Naive B cell (primary cell): ENCODE results near the gene QTRT2. TPM values are rescaled to one million over a fixed set of nuclear protein-coding genes. Genes with fewer than 3 reads are reported as not detected.

Source experiments
- ATAC-seq, 2 donors: fragments of 150-1000 bp; cut with Tn5 transposase; 2 replicates each; pipeline ENCODE4 v1.10.0; 2021; ENCODE audit warnings: low read depth in 2 of 2, mild to moderate bottlenecking in 2 of 2, moderate library complexity in 2 of 2
- DNase-seq: peaks from one replicate; pipeline ENCODE4 v3.0.0; 2022
- H3K27ac Mint-ChIP-seq, 6 donors: one replicate each; pipeline ENCODE4 v1.8.0; 2020 to 2022; ENCODE audit warnings: mild to moderate bottlenecking in 6 of 6, mixed read lengths in 6 of 6, moderate library complexity in 5 of 6, inconsistent platforms in 2 of 6
- H3K27me3 Mint-ChIP-seq, 3 donors: one replicate each; pipeline ENCODE4 v1.8.0; 2021 to 2022; ENCODE audit warnings: mixed read lengths in 3 of 3, mild to moderate bottlenecking in 1 of 3
- H3K36me3 Mint-ChIP-seq, 2 donors: one replicate each; pipeline ENCODE4 v1.8.0; 2020 to 2022; ENCODE audit warnings: mixed read lengths in 2 of 2, inconsistent platforms in 1 of 2, mild to moderate bottlenecking in 1 of 2
- H3K4me1 Mint-ChIP-seq, 3 donors: one replicate each; pipeline ENCODE4 v1.8.0; 2020 to 2022; ENCODE audit warnings: mixed read lengths in 3 of 3, inconsistent platforms in 1 of 3, mild to moderate bottlenecking in 1 of 3, moderate library complexity in 1 of 3
- H3K4me3 Mint-ChIP-seq, 8 donors: one replicate each; pipeline ENCODE4 v1.8.0; 2020 to 2022; ENCODE audit warnings: mild to moderate bottlenecking in 8 of 8, mixed read lengths in 8 of 8, moderate library complexity in 8 of 8, inconsistent platforms in 2 of 8
- H3K9me3 Mint-ChIP-seq, 7 donors: one replicate each; pipeline ENCODE4 v1.8.0; 2020 to 2022; ENCODE audit warnings: mixed read lengths in 7 of 7, mild to moderate bottlenecking in 5 of 7, inconsistent platforms in 2 of 7, moderate library complexity in 1 of 7
- polyA plus RNA-seq, 6 donors: library from polyadenylated mRNA; unstranded; fragments of 300-500 nt; fragmentation: Illumina TruSeq; gene quantifications; one replicate each; pipeline ENCODE4 v1.2.3, GENCODE V29; 2021; ENCODE audit warnings: low read depth in 6 of 6

Gene QTRT2
- polyA plus RNA-seq, 6 donors from 2014 or later, result 24.8 to 32.7 (median 31.0) TPM

DNA sequence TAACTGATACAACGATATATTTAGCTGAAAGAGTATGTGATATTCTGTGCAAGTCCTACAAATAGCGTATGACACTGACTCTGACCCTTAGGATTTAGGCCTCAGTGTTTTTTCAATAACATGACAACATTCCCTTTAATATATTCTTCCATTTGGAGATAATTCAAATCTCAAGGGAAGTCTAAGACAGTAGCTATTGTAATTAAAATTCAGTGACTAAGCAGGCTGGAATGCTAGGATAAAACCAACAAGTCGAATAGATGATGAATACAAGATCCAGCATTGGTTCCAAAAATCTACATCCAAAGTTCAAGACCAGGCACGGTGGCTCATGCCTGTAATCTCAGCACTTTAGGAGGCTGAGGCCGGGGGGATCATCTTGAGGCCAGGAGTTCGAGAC, 56.2 kb downstream of the QTRT2 start:
- H3K36me3 Mint-ChIP-seq, result no peaks in the 10 kb centered on the region
- no peak for DNase-seq

DNA sequence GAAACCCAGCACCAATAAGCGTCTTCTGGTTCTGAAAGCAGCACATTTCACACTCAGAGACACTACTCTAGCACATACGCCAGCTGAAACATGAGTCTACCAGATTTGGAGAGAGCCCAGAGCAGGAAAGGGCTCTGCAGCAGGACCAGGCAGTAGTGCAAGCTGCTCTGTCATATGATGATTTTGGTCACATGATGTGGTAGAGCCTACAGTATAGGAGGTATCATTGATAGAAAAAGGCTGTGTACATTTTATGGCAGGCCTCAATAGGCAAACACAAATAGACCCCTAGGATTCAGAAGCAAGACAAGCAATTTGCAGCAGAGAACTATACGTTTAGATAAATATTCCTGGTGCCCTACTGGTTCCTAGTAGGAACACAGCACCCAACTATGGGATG, 58.2 kb downstream of the QTRT2 start:
- peak overlapping the region in 1 of 6 donors; percentile 54 for H3K27ac Mint-ChIP-seq
- H3K4me1 Mint-ChIP-seq, result no peaks in the 10 kb centered on the region
- H3K36me3 Mint-ChIP-seq, result no peaks in the 10 kb centered on the region
- H3K4me3 Mint-ChIP-seq, result no peak overlapping the region
- DNase-seq (no peak), ATAC-seq (no peak)
- peaks cover 0 to 12% (median 0%) of the 10 kb centered on the region in 3 donors for H3K27me3 Mint-ChIP-seq
- no peaks in the 10 kb centered on the region for H3K9me3 Mint-ChIP-seq

More for the DNA sequence above, 56.2 kb downstream of the QTRT2 start:
- Mint-ChIP-seq H3K27ac (no peak overlapping the region), H3K4me3 (no peak overlapping the region), H3K9me3 (no peaks in the 10 kb centered on the region), H3K4me1 (no peaks in the 10 kb centered on the region), H3K27me3 (peaks cover 0 to 11% (median 0%) of the 10 kb centered on the region in 3 donors)
- no peak for ATAC-seq

DNA sequence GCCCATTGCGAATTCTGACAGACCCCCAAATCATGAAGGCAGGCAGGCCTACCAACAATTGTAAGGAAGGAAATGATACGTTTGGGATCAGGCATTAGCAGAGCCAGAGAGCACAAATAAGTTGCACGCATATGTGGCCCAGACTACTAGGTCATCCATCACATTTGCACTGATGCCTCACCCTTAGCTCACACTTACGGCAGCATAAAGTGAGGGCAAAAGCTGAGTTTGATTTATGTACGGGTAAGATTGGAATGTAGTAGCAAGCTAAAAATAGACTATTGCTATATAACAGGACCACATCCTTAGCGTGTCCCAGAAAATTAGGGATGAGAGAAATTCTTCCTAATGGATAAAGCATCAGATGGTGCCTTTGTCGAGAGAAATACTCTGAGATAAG, 58.6 kb downstream of the QTRT2 start:
- Mint-ChIP-seq H3K9me3 (no peaks in the 10 kb centered on the region), H3K4me1 (no peaks in the 10 kb centered on the region), H3K4me3 (no peak overlapping the region), H3K36me3 (no peaks in the 10 kb centered on the region), H3K27me3 (peaks cover 0 to 8% (median 0%) of the 10 kb centered on the region in 3 donors), H3K27ac (peak overlapping the region in 1 of 6 donors; percentile 54)
- DNase-seq (no peak), ATAC-seq (no peak)

DNA sequence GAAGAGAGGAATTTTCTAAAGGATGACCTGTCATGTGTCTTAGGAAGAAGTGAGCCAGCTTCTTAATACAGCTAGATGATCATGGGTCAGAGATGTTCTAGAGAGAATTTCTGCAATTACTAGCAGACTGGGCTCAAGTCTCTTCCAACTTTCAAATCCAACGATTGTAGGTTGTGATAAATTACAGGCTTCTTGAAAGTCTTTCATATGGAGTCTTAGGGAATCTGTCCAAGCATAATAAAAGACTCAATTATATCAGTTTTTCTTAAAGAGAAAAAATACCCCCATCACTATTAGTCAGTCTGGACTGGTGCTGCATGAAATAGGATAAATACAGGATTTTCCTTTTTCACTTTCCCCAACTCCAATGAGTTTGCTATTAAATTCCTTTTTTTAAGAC, 63.2 kb downstream of the QTRT2 start:
- Mint-ChIP-seq H3K4me1 (no peaks in the 10 kb centered on the region), H3K36me3 (no peaks in the 10 kb centered on the region), H3K9me3 (peaks cover 0 to 2% (median 0%) of the 10 kb centered on the region in 7 donors), H3K27ac (no peak overlapping the region), H3K27me3 (peaks cover 5 to 15% (median 10%) of the 10 kb centered on the region in 3 donors), H3K4me3 (no peak overlapping the region)
- ATAC-seq (no peak), DNase-seq (no peak)

DNA sequence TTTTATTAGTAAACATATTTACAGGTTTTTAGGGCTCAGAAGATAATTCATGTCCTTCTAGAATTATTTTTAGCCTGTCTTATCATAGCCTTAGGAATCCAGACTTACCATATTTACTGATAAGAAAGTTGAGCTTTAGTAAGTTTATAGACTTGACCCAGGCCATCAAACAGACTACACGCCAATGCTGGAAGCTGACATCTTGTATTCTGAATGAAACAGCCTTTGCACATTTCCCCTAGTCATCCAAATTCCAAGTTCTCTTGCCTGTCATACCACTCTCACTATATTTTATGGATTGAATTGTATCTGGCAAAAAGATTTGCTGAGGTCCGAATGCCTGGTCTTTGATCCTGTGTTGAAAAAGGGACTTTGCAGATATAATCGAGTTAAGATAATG, 63.7 kb downstream of the QTRT2 start:
- Mint-ChIP-seq H3K27me3 (peaks cover 5 to 15% (median 10%) of the 10 kb centered on the region in 3 donors), H3K27ac (no peak overlapping the region), H3K4me3 (no peak overlapping the region), H3K4me1 (no peaks in the 10 kb centered on the region), H3K36me3 (no peaks in the 10 kb centered on the region), H3K9me3 (peaks cover 0 to 2% (median 0%) of the 10 kb centered on the region in 7 donors)
- DNase-seq, result no peak
- no peak for ATAC-seq

DNA sequence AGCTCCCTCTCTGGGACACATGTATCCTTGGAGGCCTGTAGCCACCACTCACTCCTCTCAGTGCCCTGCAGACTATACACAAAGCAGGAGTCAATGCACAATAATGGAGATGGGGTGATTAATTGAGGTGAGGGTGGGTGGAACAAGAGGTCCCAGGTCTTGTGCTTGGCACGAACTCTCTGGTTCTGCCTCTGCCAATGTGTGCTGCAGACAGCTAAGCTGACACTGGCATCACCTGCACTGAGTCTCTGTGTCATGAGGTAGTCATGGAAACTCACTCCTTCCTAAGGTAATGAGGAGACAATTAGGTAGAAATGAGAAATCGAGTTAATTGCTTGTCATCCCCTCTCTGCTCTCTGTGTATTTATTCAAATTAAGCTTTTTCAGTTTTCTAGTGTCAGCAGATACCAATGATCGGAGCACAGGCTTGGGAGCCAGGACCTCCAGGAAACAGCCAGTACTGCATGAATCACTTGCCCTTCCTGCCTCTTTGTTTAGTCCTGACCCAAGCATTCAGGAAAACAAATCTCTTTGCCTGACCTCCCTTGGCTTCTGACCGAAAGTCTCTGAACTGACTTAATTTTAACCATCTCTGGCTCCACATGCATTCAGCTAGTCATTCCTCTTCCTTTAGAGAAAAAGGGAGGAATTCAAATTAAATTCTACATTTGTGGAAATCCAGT, 65.6 kb downstream of the QTRT2 start:
- peaks cover 0 to 2% (median 0%) of the 10 kb centered on the region in 7 donors for H3K9me3 Mint-ChIP-seq

DNA sequence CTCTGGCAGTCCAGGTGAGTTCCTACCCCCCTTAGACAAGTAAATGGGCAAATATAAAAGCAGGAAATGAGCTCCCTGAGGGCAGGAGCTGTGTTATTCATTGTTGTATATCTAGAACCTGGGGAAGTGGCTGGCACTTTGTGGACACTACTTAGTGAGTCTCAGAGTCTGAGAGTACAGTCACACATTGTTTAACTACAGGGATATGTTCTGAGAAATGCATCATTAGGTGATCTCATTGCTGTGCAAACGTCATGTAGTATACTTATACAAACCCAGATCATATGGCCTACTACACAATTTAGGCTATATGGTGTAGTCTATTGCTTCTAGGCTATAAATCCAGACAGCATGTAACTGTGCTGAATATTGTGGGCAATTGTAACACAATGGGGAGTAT, 69.9 kb downstream of the QTRT2 start:
- peaks cover 0 to 2% (median 0%) of the 10 kb centered on the region in 7 donors for H3K9me3 Mint-ChIP-seq
- no peak overlapping the region for H3K4me3 Mint-ChIP-seq
- no peak overlapping the region for H3K27ac Mint-ChIP-seq
- peaks cover 5 to 10% (median 9%) of the 10 kb centered on the region in 3 donors for H3K27me3 Mint-ChIP-seq
- DNase-seq (no peak), ATAC-seq (no peak)
- H3K4me1 Mint-ChIP-seq, result no peaks in the 10 kb centered on the region
- no peaks in the 10 kb centered on the region for H3K36me3 Mint-ChIP-seq

More for the DNA sequence above, 65.6 kb downstream of the QTRT2 start:
- ATAC-seq (no peak), DNase-seq (no peak)
- Mint-ChIP-seq H3K27ac (peak overlapping the region in 1 of 6 donors; percentile 49), H3K27me3 (peaks cover 5 to 15% (median 10%) of the 10 kb centered on the region in 3 donors), H3K4me1 (no peaks in the 10 kb centered on the region), H3K36me3 (no peaks in the 10 kb centered on the region), H3K4me3 (no peak overlapping the region)

DNA sequence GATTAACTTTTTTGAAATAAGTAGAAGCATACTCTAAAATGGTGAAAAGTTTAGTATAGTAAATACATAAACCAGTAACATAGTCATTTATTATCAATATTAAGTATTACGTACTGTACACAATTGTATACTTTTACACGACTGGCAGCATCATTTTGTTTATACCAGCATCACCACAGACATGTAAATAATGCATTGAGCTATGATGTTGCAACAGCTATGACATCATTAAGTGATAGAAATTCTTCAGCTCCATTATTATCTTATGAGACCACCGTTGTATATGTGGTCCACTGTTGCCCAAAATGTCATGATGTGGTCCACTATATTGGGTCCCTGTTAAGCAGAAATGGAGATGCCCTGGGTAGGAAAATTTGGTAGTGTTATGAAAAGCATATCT, 71.0 kb downstream of the QTRT2 start:
- Mint-ChIP-seq H3K4me1 (no peaks in the 10 kb centered on the region), H3K27me3 (peaks cover 9 to 11% (median 10%) of the 10 kb centered on the region in 3 donors), H3K4me3 (no peak overlapping the region), H3K27ac (no peak overlapping the region), H3K9me3 (peaks cover 0 to 2% (median 0%) of the 10 kb centered on the region in 7 donors), H3K36me3 (no peaks in the 10 kb centered on the region)
- DNase-seq, result no peak
- no peak for ATAC-seq

DNA sequence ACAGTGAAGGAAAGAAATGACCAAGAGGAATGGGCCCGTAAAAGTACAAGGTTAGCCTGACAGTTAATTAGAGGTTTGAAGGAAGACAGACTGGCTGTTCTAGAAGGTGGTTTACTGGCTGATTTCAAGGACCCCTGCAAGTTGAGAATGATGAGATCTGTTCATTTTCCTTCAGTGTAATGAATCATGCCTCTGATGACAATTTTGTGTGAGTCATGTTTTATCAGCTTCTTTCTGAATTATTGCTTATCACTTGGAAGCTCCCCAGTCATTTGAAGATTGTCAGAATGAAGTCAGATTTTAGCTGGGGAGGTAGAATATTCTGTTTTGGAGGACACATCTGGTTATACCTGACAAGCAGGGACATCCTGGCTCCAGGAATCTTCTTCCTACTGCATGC, 71.7 kb downstream of the QTRT2 start:
- Mint-ChIP-seq H3K27ac (peak overlapping the region in 1 of 6 donors; percentile 4), H3K27me3 (peaks cover 7 to 12% (median 8%) of the 10 kb centered on the region in 3 donors), H3K9me3 (peaks cover 0 to 2% (median 0%) of the 10 kb centered on the region in 7 donors), H3K4me3 (no peak overlapping the region), H3K4me1 (no peaks in the 10 kb centered on the region), H3K36me3 (no peaks in the 10 kb centered on the region)
- DNase-seq (no peak), ATAC-seq (no peak)

DNA sequence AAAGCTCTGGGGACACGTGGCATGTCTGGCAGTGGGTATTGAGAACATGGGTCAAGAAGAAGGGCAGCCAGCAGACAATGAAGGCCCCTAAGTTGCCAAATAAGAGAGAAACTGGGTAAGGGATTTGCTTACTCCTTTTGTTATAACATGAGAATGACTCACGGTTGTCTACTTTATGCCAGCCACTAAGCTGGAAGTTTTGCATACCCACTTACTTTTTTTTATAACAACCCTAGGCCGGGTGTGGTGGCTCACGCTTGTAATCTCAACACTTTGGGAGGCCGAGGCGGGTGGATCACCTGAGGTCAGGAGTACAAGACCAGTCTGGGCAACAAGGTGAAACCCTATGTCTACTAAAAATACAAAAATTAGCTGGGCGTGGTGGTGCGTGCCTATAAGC, 72.3 kb downstream of the QTRT2 start:
- Mint-ChIP-seq H3K36me3 (no peaks in the 10 kb centered on the region), H3K4me1 (no peaks in the 10 kb centered on the region), H3K27me3 (peaks cover under 1 to 11% (median 2%) of the 10 kb centered on the region in 3 donors), H3K4me3 (no peak overlapping the region), H3K27ac (no peak overlapping the region), H3K9me3 (peaks cover 0 to 2% (median 0%) of the 10 kb centered on the region in 7 donors)
- ATAC-seq (no peak), DNase-seq (no peak)

DNA sequence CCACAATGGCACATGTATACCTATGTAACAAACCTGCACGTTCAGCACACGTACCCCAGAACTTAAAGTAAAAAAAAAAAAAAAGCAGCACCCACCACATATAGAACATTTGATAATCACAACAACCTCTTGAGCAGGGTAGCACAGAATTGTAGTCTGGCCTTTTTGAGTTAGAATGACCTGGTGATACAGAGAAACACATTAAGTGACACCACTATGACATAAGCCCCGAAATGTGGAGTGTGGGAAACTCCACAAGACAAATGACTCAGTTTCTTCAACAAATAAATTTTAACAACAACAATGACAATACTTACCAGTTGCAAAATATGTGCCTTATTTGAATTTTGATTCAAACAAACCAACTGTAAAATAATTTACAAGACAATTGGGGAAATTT, 76.0 kb downstream of the QTRT2 start:
- Mint-ChIP-seq H3K4me1 (no peaks in the 10 kb centered on the region), H3K4me3 (no peak overlapping the region), H3K27ac (no peak overlapping the region), H3K9me3 (peaks cover 0 to 2% (median 0%) of the 10 kb centered on the region in 7 donors), H3K27me3 (peaks cover 0 to 11% (median 5%) of the 10 kb centered on the region in 3 donors), H3K36me3 (no peaks in the 10 kb centered on the region)
- DNase-seq, result no peak
- ATAC-seq, result no peak

DNA sequence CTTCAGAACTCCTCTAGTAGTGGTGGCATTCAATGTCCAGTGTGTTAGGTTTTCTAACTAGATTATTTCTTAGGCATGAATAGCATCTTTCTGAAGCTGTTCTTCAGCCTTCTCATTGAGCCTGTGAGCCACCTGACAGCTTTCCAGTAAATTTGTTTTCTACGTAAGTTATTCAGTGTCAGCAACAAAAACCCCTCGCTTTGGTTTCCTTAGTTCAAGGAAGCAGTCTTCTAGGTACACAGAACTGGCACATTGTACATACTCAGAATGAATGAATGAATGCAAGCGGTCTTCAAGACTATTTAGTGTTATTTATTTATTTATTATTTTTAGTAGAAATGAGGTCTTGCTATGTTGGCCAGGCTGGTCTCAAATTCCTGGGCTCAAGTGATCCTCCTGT, 77.4 kb downstream of the QTRT2 start:
- Mint-ChIP-seq H3K27me3 (peaks cover 0 to 11% (median 10%) of the 10 kb centered on the region in 3 donors), H3K9me3 (peaks cover 0 to 5% (median 0%) of the 10 kb centered on the region in 7 donors), H3K27ac (no peak overlapping the region), H3K36me3 (no peaks in the 10 kb centered on the region), H3K4me3 (no peak overlapping the region), H3K4me1 (no peaks in the 10 kb centered on the region)
- ATAC-seq (no peak), DNase-seq (no peak)
